ENCODE data around the gene RNF212. TPM values are rescaled to one million over a fixed set of nuclear protein-coding genes. Genes with fewer than 3 reads are reported as not detected.
A peak's percentile ranks its signal among the peaks of the same experiment; 100 is the strongest.

RNF212 gene
- total and polyA plus RNA-seq, 2 of the 13 experiments (the other 11 are each of a cell fraction or from before 2014, with no cell fraction given) = not detected

- no peak overlapping the region for H3K9ac ChIP-seq (ENCODE audit: insufficient read depth, low read depth, low read length)
These were observed 90.7 kb downstream of the RNF212 start for GRCh38 chr4:1022739-1023066.

GRCh38 chr4:1022051-1022738, 91.2 kb downstream of the RNF212 start:
- in situ Hi-C loops (cut with HindIII; ENCODE audit: extremely low pct_ligation_motif_present, low pct_unique_long_range_greater_than_20kb) = no loop called here

More at GRCh38 chr4:1022739-1023066, 90.7 kb downstream of the RNF212 start:
- TF ChIP-seq TERF1 (CRISPR knock-in tag; IDR thresholded peaks at IDR 0.05) (no peak), XBP1 (CRISPR knock-in tag; IDR thresholded peaks at IDR 0.05) (no peak), ZNF883 (CRISPR knock-in tag; IDR thresholded peaks at IDR 0.05; ENCODE audit: not compliant biosample characterization) (no peak), NFE2 (CRISPR knock-in tag; IDR thresholded peaks at IDR 0.05) (no peak), ZNF550 (CRISPR knock-in tag; IDR thresholded peaks at IDR 0.05; ENCODE audit: borderline replicate concordance) (no peak), GTF3A (CRISPR knock-in tag; conservative IDR thresholded peaks at IDR 0.05) (no peak), HHEX (CRISPR knock-in tag; IDR thresholded peaks at IDR 0.05) (no peak), PHF8 (CRISPR knock-in tag; IDR thresholded peaks at IDR 0.05) (no peak), CHD2 (IDR thresholded peaks at IDR 0.05; ENCODE audit: low read depth, low read length) (no peak), NCOA5 (CRISPR knock-in tag; IDR thresholded peaks at IDR 0.05) (no peak), CHCHD3 (CRISPR knock-in tag; IDR thresholded peaks at IDR 0.05) (no peak)
- in situ Hi-C loops (cut with HindIII; ENCODE audit: extremely low pct_ligation_motif_present, low pct_unique_long_range_greater_than_20kb) = no loop called here
- Histone ChIP-seq H3K4me1 (ENCODE audit: insufficient read depth, low read length) (peaks cover 5% of the 10 kb centered on the region), H2AFZ (ENCODE audit: low read length) (no peak overlapping the region), H3K4me3 (replicated peaks in 1 of 3; ENCODE audit: insufficient read depth in 1 of 3, low read depth in 2 of 3, low read length in 3 of 3) (no peak overlapping the region), H3K9me3 (ENCODE audit: low read length) (no peaks in the 10 kb centered on the region), H3K27ac (ENCODE audit: extremely low read length, insufficient read depth, low read length) (no peak overlapping the region), H3K36me3 (replicated peaks in 1 of 2; ENCODE audit: control insufficient read depth in 1 of 2, insufficient read depth in 2 of 2, low read length in 2 of 2) (peaks cover 8 to 12% of the 10 kb centered on the region in 2 experiments; a peak in 4 of 5 replicates), H4K20me1 (ENCODE audit: insufficient read depth, low read length) (no peaks in the 10 kb centered on the region), H3K79me2 (ENCODE audit: insufficient read depth, low read length) (no peaks in the 10 kb centered on the region), H3K27me3 (ENCODE audit: control insufficient read depth in 1 of 2, insufficient read depth in 2 of 2, low read length in 2 of 2) (no peaks in the 10 kb centered on the region), H3K4me2 (ENCODE audit: low read depth, low read length) (no peak overlapping the region)
- ATAC-seq (no peak), FAIRE-seq (no peak), DNase-seq (ENCODE audit: low spot score) (no peak)
- ChIA-PET CTCF (ENCODE audit: low intra/inter-chr PET ratio, low total read pairs) (no interaction called here), POLR2A (no interaction called here)
- intact Hi-C loops (cut with micrococcal nuclease; ENCODE audit: unreplicated experiment) = no loop called here
- WGBS (ENCODE audit: low lambda C conversion rate) = 97% methylated on average over 6 of the region's 19 CpGs
- BruUV-seq (replicated peaks) = no TSS peak

More at GRCh38 chr4:1022051-1022738, 91.2 kb downstream of the RNF212 start:
- FAIRE-seq (no peak), ATAC-seq (no peak), DNase-seq (ENCODE audit: low spot score) (no peak)
- H4K20me1 ChIP-seq (ENCODE audit: insufficient read depth, low read length) = no peaks in the 10 kb centered on the region
- H3K9me3 ChIP-seq (ENCODE audit: low read length) = no peaks in the 10 kb centered on the region
- POLR2A ChIA-PET = no interaction called here
- H3K36me3 ChIP-seq (replicated peaks in 1 of 2; ENCODE audit: control insufficient read depth in 1 of 2, insufficient read depth in 2 of 2, low read length in 2 of 2) = peaks cover 8 to 12% of the 10 kb centered on the region in 2 experiments; a peak in 4 of 5 replicates
- intact Hi-C loops (cut with micrococcal nuclease; ENCODE audit: unreplicated experiment) = no loop called here
- no peaks in the 10 kb centered on the region for H3K27me3 ChIP-seq (ENCODE audit: control insufficient read depth in 1 of 2, insufficient read depth in 2 of 2, low read length in 2 of 2)
- 96% methylated on average over 14 of the region's 46 CpGs for WGBS (ENCODE audit: low lambda C conversion rate)
- CTCF ChIA-PET (ENCODE audit: low intra/inter-chr PET ratio, low total read pairs) = no interaction called here
- H3K4me1 ChIP-seq (ENCODE audit: insufficient read depth, low read length) = no peaks in the 10 kb centered on the region
- H3K9ac ChIP-seq (ENCODE audit: insufficient read depth, low read depth, low read length) = no peak overlapping the region
- no peak overlapping the region for H3K27ac ChIP-seq (ENCODE audit: extremely low read length, insufficient read depth, low read length)
- TF ChIP-seq RBFOX2 (IDR thresholded peaks at IDR 0.05; ENCODE audit: low read depth, low read length) (peak; percentile 59), ZNF670 (CRISPR knock-in tag; IDR thresholded peaks at IDR 0.05; ENCODE audit: borderline replicate concordance) (no peak)
- no peak overlapping the region for H3K4me3 ChIP-seq (replicated peaks in 1 of 3; ENCODE audit: insufficient read depth in 1 of 3, low read depth in 2 of 3, low read length in 3 of 3)
- no TSS peak for BruUV-seq (replicated peaks)
- H2AFZ ChIP-seq (ENCODE audit: low read length) = no peak overlapping the region
- H3K79me2 ChIP-seq (ENCODE audit: insufficient read depth, low read length) = no peaks in the 10 kb centered on the region
- H3K4me2 ChIP-seq (ENCODE audit: low read depth, low read length) = no peak overlapping the region

Measured in HepG2 (cell line).